ENCODE measurements around the gene DAB1. TPM values are rescaled to one million over a fixed set of nuclear protein-coding genes. Genes with fewer than 3 reads are reported as not detected.

DAB1 gene
- total RNA-seq, 1 donor = 0.45 TPM

DNA sequence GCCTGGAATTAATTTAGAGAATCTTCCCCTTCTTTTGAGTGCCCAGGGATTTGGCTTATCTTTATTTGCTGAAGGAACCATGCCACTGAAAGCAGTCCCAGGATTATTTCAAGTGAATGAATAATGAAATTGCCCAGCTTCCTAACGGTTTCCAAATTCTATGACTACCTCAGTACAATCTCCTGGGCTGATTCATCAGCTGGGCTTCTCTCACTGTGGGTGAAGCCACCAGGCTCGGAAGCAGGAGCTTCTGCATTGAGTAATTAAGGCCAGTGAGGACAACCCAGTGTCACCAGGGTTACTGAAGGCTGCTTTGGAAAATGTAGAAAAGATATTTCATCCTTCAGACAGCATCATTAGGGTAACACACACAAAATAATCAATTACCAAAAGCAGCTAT, 169.8 kb downstream of the DAB1 start:
- no peak overlapping the region for H3K4me3 ChIP-seq (ENCODE audit: low read depth, low read length)
- peak; percentile 19 for DNase-seq (ENCODE audit: low read depth)
- TF ChIP-seq CTCF (IDR thresholded peaks at IDR 0.05; ENCODE audit: insufficient read depth, low read length) = no peak

DNA sequence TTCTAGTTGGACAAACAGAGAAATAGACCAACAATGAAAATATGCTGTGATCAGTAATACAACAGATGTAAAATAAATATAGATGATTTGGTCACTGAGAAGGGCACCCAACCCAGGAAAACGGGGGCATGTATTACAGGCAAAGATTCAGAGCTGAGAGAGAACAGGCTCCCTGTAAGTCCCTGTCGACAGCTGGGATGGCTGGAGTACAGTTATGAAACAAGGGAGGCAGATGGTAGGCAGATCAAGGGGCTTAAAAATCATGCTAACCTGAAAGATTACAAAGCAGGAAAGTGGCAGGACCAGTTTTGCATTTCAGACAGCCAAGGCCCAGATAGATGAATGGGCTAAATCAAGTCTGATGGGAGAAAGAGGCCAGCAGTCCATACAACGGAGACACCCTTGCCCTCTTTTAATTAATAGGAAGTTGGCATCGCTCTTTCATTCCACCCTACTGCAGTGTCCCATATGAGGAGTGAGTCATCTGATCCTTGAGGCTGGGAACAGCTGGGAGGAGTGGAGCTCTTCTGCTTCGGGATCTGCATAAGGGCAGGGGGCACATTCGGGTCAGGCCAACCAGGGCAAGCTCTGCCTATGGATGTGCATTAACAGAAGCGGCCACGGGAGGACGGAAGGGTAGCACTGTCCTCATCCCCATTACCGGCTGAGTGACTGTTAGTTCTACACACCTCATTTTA, 171.1 kb downstream of the DAB1 start:
- no peak for DNase-seq (ENCODE audit: low read depth)
- no peak overlapping the region for H3K4me3 ChIP-seq (ENCODE audit: low read depth, low read length)
- no peak for TF ChIP-seq CTCF (IDR thresholded peaks at IDR 0.05; ENCODE audit: insufficient read depth, low read length)

- no peak for DNase-seq (ENCODE audit: low read depth)
- no peak overlapping the region for H3K4me3 ChIP-seq (ENCODE audit: low read depth, low read length)
- no peak for TF ChIP-seq CTCF (IDR thresholded peaks at IDR 0.05; ENCODE audit: insufficient read depth, low read length)
These were observed 173.8 kb downstream of the DAB1 start for GRCh38 chr1:57250021-57250420.

DNA sequence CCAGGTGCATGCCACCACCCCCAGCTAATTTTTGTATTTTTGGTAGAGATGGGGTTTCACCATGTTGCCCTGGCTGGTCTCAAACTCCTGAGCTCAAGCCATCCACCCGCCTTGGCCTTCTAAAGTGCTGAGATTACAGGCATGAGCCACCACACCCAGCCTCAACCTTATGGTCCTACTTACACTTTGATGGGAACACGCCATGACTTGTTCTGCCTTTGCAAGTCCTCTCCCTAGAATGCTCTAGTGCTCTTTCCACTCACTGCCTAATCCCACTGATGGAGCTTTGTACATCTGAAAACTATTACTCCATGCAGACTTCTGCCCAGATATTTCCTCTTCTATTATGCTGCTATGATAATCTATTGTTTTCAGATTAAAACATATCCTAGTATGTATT, 174.3 kb downstream of the DAB1 start:
- TF ChIP-seq CTCF (IDR thresholded peaks at IDR 0.05; ENCODE audit: insufficient read depth, low read length) = no peak
- no peak for DNase-seq (ENCODE audit: low read depth)
- H3K4me3 ChIP-seq (ENCODE audit: low read depth, low read length) = no peak overlapping the region

GRCh38 chr1:57248830-57249229, 175.0 kb downstream of the DAB1 start:
- no peak for TF ChIP-seq CTCF (IDR thresholded peaks at IDR 0.05; ENCODE audit: insufficient read depth, low read length)
- no peak overlapping the region for H3K4me3 ChIP-seq (ENCODE audit: low read depth, low read length)
- no peak for DNase-seq (ENCODE audit: low read depth)

GRCh38 chr1:57238233-57238781, 185.6 kb downstream of the DAB1 start:
- no peak for TF ChIP-seq CTCF (IDR thresholded peaks at IDR 0.05; ENCODE audit: insufficient read depth, low read length)
- DNase-seq (ENCODE audit: low read depth) = no peak
- no peak overlapping the region for H3K4me3 ChIP-seq (ENCODE audit: low read depth, low read length)

Measured in fibroblast of the aortic adventitia (primary cell).